ENCODE data around the gene CLMP.

DNA sequence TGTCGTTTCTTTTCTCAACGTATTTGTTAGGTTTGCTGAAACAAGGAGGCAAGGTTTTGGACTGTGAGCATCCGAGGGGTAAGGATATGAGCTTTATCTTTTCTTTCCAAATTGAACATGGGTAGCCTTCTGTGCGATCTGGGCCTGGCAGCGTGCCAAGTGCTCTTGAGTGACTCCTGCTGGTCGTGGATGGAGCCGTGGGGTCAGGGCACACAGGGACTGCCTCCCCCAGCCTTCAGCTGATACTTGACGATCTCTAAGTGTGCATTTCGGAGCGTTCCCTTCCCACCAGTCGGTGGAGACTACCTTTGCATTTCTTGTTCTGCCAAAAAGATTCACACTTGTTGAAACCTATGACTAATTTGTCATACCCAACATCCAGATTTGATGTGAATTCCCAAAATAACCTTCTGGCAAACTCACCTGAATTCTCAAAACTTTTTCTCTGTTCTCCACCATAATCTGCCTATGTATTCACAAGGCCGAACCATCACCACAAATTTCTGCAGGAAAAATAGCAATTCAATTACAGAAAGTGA, 40.1 kb upstream of the CLMP start:
- TF ChIP-seq, protein P1, sequence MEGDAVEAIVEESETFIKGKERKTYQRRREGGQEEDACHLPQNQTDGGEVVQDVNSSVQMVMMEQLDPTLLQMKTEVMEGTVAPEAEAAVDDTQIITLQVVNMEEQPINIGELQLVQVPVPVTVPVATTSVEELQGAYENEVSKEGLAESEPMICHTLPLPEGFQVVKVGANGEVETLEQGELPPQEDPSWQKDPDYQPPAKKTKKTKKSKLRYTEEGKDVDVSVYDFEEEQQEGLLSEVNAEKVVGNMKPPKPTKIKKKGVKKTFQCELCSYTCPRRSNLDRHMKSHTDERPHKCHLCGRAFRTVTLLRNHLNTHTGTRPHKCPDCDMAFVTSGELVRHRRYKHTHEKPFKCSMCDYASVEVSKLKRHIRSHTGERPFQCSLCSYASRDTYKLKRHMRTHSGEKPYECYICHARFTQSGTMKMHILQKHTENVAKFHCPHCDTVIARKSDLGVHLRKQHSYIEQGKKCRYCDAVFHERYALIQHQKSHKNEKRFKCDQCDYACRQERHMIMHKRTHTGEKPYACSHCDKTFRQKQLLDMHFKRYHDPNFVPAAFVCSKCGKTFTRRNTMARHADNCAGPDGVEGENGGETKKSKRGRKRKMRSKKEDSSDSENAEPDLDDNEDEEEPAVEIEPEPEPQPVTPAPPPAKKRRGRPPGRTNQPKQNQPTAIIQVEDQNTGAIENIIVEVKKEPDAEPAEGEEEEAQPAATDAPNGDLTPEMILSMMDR (IDR thresholded peaks at IDR 0.05; ENCODE audit: insufficient read depth, low read length), result peak; percentile 13
- TF ChIP-seq POLR2AphosphoS5 (IDR thresholded peaks at IDR 0.05; ENCODE audit: low read depth), result peak; percentile 31; the same call in 1 of the 2 replicates
- TF ChIP-seq, protein P2, sequence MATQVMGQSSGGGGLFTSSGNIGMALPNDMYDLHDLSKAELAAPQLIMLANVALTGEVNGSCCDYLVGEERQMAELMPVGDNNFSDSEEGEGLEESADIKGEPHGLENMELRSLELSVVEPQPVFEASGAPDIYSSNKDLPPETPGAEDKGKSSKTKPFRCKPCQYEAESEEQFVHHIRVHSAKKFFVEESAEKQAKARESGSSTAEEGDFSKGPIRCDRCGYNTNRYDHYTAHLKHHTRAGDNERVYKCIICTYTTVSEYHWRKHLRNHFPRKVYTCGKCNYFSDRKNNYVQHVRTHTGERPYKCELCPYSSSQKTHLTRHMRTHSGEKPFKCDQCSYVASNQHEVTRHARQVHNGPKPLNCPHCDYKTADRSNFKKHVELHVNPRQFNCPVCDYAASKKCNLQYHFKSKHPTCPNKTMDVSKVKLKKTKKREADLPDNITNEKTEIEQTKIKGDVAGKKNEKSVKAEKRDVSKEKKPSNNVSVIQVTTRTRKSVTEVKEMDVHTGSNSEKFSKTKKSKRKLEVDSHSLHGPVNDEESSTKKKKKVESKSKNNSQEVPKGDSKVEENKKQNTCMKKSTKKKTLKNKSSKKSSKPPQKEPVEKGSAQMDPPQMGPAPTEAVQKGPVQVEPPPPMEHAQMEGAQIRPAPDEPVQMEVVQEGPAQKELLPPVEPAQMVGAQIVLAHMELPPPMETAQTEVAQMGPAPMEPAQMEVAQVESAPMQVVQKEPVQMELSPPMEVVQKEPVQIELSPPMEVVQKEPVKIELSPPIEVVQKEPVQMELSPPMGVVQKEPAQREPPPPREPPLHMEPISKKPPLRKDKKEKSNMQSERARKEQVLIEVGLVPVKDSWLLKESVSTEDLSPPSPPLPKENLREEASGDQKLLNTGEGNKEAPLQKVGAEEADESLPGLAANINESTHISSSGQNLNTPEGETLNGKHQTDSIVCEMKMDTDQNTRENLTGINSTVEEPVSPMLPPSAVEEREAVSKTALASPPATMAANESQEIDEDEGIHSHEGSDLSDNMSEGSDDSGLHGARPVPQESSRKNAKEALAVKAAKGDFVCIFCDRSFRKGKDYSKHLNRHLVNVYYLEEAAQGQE (IDR thresholded peaks at IDR 0.05; ENCODE audit: insufficient replicate concordance, low read depth), result no peak
